ENCODE results near the gene GREM2.

GRCh38 chr1:240487493-240487892 is 124.5 kb downstream of the GREM2 start:
- TF ChIP-seq CTCF (IDR thresholded peaks at IDR 0.05) (no peak), POLR2A (IDR thresholded peaks at IDR 0.05) (no peak)

Measured in prostate gland (tissue), 2 donors.